UCSD-AML1 (cell line): Measurements from ENCODE around the gene PCDHB7.
"Not testable (repeated sequence)": the region's sequence is repeated elsewhere in the genome, so short reads cannot be mapped to it uniquely, and the experiment has no call there.

Experiments
- DNase-seq: peaks from one replicate; lab custom pipeline; 2025; ENCODE audit not compliant: unreplicated experiment; lab: John Stamatoyannopoulos, UW

The PCDHB7 gene

DNA sequence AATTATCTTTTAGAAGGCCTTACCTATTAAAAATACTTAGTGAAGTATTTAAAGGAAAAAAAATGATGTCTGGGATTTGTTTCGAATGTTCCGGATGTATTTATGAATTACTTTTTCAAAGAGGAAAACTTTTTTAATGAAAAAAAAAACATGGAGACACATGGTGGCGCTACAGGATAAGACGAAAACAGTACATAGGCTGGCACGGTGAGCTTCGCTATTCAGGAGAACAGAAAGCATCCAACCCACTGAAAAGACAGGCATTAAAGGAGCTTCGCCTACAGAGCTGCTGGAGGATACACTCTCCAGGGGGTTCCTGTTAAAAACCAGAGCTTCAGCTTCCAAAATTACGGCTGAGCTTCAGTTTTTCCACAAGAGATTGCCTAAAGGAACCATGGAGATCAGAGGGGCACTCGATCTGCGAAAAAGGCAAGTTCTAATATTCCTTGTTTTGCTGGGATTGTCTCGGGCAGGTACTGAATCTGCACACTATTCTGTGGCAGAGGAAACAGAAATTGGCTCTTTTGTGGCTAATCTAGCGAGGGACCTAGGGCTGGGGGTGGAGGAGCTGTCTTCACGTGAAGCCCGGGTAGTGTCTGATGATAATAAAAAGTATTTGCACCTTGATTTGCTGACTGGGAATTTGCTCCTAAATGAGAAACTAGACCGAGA lies 50.8 kb downstream of the PCDHB7 start, which contains the start of gene PCDHB14:
PCDHB14 (plus strand) TSS at position 232 of the 672 bp plus-strand sequence; CDS start at position 395, 163 bp downstream.
- no peak for DNase-seq

DNA sequence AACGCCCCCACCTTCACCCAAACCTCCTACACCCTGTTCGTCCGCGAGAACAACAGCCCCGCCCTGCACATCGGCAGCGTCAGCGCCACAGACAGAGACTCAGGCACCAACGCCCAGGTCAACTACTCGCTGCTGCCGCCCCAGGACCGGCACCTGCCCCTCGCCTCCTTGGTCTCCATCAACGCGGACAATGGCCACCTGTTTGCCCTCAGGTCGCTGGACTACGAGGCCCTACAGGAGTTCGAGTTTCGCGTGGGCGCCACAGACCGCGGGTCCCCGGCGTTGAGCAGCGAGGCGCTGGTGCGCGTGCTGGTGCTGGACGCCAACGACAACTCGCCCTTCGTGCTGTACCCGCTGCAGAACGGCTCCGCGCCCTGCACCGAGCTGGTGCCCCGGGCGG lies 52.4 kb downstream of the PCDHB7 start:
- DNase-seq: not testable (repeated sequence)

DNA sequence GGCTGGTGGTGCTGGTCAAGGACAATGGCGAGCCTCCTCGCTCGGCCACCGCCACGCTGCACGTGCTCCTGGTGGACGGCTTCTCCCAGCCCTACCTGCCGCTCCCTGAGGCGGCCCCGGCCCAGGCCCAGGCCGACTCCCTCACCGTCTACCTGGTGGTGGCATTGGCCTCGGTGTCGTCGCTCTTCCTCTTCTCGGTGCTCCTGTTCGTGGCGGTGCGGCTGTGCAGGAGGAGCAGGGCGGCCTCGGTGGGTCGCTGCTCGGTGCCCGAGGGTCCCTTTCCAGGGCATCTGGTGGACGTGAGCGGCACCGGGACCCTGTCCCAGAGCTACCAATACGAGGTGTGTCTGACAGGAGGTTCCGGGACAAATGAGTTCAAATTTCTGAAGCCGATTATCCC lies 53.0 kb downstream of the PCDHB7 start:
- DNase-seq: not testable (repeated sequence)
